H1 (cell line): Measurements from ENCODE around the gene SGK2. TPM values are rescaled to one million over a fixed set of nuclear protein-coding genes. Genes with fewer than 3 reads are reported as not detected.

ENCODE experiments used
- ASH2L ChIP-seq: fragments of 200-600, 300-600 bp; sonication (generic); IDR thresholded peaks from one replicate; pipeline ENCODE4 v1.7.1; 2017; ENCODE audit warnings: low read length
- BACH1 ChIP-seq: IDR thresholded peaks from 2 replicates; pipeline ENCODE4 v1.6.1; 2012; ENCODE audit warnings: low read length, improper control_type of control experiment
- BCL11A ChIP-seq, 2 experiments: IDR thresholded peaks; one replicate each; pipeline ENCODE4 v1.6.1; 2011; ENCODE audit warnings: low read depth in 2 of 2, low read length in 2 of 2, mild to moderate bottlenecking in 2 of 2
- CTBP2 ChIP-seq: IDR thresholded peaks from 2 replicates; pipeline ENCODE4 v1.7.0; 2011; ENCODE audit warnings: borderline replicate concordance, mild to moderate bottlenecking, moderate library complexity, mixed read lengths, low read length; ENCODE audit not compliant: insufficient read depth, insufficient read length
- EZH2 ChIP-seq: fragments of 200-600 bp; sonication (generic); IDR thresholded peaks from 2 replicates; pipeline ENCODE4 v1.7.1; 2012; ENCODE audit warnings: low read depth, mild to moderate bottlenecking, moderate library complexity, low read length, inconsistent platforms; ENCODE audit not compliant: severe bottlenecking
- POLR2A ChIP-seq, 2 experiments: IDR thresholded peaks; 1 replicate in 1 of 2; 2 replicates in 1 of 2; pipeline ENCODE4 v1.6.1; 2011; ENCODE audit warnings: low read depth in 2 of 2, low read length in 2 of 2, mild to moderate bottlenecking in 2 of 2; ENCODE audit errors: control extremely low read depth in 1 of 2
- RXRA ChIP-seq: IDR thresholded peaks from 2 replicates; pipeline ENCODE4 v1.6.1; 2011; ENCODE audit warnings: low read depth, mild to moderate bottlenecking, low read length, moderate library complexity; ENCODE audit not compliant: insufficient read depth
- SAP30 ChIP-seq: fragments of 300-600 bp; sonication (generic); IDR thresholded peaks from 2 replicates; pipeline ENCODE4 v1.7.1; 2012; ENCODE audit warnings: low read length, moderate library complexity, mild to moderate bottlenecking, inconsistent platforms; ENCODE audit not compliant: insufficient read depth, insufficient replicate concordance
- SP4 ChIP-seq: IDR thresholded peaks from 2 replicates; pipeline ENCODE4 v1.6.1; 2012; ENCODE audit warnings: low read length, inconsistent platforms
- polyA plus RNA-seq, 7 experiments: library from polyadenylated mRNA; depleted of rRNA in 3 of 7; stranded (reverse) in 5 of 7; unstranded in 2 of 7; fragments of >200 nt in 5 of 7; fragments of 200-250 nt in 2 of 7; gene quantifications; 1 replicate in 5 of 7; 2 replicates in 1 of 7; 4 replicates in 1 of 7; pipeline versions ENCODE4 v1.2.1 to v1.2.3, GENCODE V29; 2011 to 2013; ENCODE audit warnings: missing spikeins in 2 of 7, mixed read lengths in 2 of 7
- total RNA-seq: library from RNA; stranded (reverse); fragmentation: NEBNext Ultra II Directional; extraction: Animal tissue kit (Norgen Biotek cat#: 25700); gene quantifications from 2 replicates; pipeline ENCODE4 v1.2.1, GENCODE V29; 2021
- TF ChIP-seq, protein P1 (sequence below): IDR thresholded peaks from 2 replicates; pipeline ENCODE4 v1.6.1; 2012; ENCODE audit warnings: low read length, inconsistent platforms
- TF ChIP-seq, protein P2 (sequence below): IDR thresholded peaks from 2 replicates; pipeline ENCODE4 v1.6.1; 2012; ENCODE audit warnings: inconsistent platforms
- TF ChIP-seq, protein P3 (sequence below), 3 experiments: IDR thresholded peaks; 1 replicate in 2 of 3; 2 replicates in 1 of 3; pipeline versions ENCODE4 v1.5.1 to v1.6.1; 2011; ENCODE audit warnings: low read length in 3 of 3, mild to moderate bottlenecking in 3 of 3, inconsistent platforms in 2 of 3, low read depth in 1 of 3, moderate library complexity in 1 of 3; ENCODE audit not compliant: insufficient read depth in 1 of 3; ENCODE audit errors: control extremely low read depth in 1 of 3

The SGK2 gene
- total and polyA plus RNA-seq, 2 of the 8 experiments (the other 6 are each of a cell fraction or from before 2014, with no cell fraction given) = 0.21 TPM; not detected in 1

DNA sequence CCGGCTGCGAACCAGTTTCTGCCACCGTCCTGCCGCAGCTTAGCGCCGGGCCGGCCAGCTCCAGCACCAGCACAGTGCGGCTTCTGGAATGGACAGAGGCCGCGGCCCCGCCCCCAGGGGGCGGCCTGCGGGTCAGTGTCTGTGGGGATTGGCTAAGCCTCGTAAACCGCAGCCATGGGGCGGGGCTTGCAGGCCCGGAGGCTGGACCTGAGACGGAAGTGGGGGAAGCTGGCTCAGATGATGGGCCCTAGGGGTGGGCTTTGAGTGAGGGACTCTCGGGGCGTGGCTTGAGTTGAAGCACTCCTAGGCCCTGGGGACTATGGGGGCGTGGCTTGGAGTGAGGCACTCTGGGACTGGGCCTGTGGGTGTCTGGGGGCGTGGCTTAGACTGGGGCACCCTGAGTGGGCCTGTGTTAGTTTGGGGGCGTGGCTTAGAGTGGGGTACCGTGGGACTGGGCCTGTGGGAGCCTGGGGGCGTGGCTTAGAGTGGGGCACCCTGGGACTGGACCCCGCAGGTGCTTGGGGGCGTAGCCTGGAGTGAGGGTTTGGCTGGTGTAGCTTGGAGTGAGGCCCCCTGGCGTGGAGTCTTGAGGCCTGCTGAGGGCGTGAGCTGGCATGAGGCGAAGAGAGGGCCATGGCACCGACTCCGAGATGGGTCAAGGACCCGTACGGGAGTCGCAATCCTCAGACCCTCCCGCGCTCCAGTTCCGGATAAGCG lies 44.7 kb upstream of the SGK2 start (continued):
- TF ChIP-seq EZH2 = no peak
- TF ChIP-seq, protein P1, sequence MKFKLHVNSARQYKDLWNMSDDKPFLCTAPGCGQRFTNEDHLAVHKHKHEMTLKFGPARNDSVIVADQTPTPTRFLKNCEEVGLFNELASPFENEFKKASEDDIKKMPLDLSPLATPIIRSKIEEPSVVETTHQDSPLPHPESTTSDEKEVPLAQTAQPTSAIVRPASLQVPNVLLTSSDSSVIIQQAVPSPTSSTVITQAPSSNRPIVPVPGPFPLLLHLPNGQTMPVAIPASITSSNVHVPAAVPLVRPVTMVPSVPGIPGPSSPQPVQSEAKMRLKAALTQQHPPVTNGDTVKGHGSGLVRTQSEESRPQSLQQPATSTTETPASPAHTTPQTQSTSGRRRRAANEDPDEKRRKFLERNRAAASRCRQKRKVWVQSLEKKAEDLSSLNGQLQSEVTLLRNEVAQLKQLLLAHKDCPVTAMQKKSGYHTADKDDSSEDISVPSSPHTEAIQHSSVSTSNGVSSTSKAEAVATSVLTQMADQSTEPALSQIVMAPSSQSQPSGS = no peak
- TF ChIP-seq, protein P2, sequence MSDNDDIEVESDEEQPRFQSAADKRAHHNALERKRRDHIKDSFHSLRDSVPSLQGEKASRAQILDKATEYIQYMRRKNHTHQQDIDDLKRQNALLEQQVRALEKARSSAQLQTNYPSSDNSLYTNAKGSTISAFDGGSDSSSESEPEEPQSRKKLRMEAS = no peak
- TF ChIP-seq BCL11A (IDR thresholded peaks at IDR 0.05; ENCODE audit: low read depth in 2 of 2, low read length in 2 of 2) = no peak
- TF ChIP-seq POLR2A (IDR thresholded peaks at IDR 0.05; ENCODE audit: control extremely low read depth in 1 of 2, low read depth in 2 of 2, low read length in 2 of 2) = peak in 1 of 2 experiments; percentile 57; a peak in 2 of 3 replicates
- no peak for TF ChIP-seq RXRA
- no peak for TF ChIP-seq SAP30
- no peak for TF ChIP-seq CTBP2
- peak; percentile 46 for TF ChIP-seq ASH2L
- TF ChIP-seq SP4 = peak; percentile 71; the same call in 1 of the 2 replicates
- TF ChIP-seq, protein P3, sequence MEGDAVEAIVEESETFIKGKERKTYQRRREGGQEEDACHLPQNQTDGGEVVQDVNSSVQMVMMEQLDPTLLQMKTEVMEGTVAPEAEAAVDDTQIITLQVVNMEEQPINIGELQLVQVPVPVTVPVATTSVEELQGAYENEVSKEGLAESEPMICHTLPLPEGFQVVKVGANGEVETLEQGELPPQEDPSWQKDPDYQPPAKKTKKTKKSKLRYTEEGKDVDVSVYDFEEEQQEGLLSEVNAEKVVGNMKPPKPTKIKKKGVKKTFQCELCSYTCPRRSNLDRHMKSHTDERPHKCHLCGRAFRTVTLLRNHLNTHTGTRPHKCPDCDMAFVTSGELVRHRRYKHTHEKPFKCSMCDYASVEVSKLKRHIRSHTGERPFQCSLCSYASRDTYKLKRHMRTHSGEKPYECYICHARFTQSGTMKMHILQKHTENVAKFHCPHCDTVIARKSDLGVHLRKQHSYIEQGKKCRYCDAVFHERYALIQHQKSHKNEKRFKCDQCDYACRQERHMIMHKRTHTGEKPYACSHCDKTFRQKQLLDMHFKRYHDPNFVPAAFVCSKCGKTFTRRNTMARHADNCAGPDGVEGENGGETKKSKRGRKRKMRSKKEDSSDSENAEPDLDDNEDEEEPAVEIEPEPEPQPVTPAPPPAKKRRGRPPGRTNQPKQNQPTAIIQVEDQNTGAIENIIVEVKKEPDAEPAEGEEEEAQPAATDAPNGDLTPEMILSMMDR (IDR thresholded peaks at IDR 0.05; ENCODE audit: control extremely low read depth in 1 of 3, insufficient read depth in 1 of 3, low read depth in 1 of 3, low read length in 3 of 3) = no peak
- TF ChIP-seq BACH1 = peak; percentile 83
